Stimulated activated CD8-positive, alpha-beta memory T cell treated with anti-CD3 and anti-CD28 coated beads, Interleukin-15, amount 100 ng/mL, for 1 hour (primary cell): Measurements from ENCODE around the gene POFUT1.
"Not testable (repeated sequence)": the region's sequence is repeated elsewhere in the genome, so short reads cannot be mapped to it uniquely, and the experiment has no call there.

Experiments used
- DNase-seq: peaks from one replicate; pipeline ENCODE4 v3.0.0-alpha.2; 2020; ENCODE audit warnings: low read depth

Gene POFUT1

DNA sequence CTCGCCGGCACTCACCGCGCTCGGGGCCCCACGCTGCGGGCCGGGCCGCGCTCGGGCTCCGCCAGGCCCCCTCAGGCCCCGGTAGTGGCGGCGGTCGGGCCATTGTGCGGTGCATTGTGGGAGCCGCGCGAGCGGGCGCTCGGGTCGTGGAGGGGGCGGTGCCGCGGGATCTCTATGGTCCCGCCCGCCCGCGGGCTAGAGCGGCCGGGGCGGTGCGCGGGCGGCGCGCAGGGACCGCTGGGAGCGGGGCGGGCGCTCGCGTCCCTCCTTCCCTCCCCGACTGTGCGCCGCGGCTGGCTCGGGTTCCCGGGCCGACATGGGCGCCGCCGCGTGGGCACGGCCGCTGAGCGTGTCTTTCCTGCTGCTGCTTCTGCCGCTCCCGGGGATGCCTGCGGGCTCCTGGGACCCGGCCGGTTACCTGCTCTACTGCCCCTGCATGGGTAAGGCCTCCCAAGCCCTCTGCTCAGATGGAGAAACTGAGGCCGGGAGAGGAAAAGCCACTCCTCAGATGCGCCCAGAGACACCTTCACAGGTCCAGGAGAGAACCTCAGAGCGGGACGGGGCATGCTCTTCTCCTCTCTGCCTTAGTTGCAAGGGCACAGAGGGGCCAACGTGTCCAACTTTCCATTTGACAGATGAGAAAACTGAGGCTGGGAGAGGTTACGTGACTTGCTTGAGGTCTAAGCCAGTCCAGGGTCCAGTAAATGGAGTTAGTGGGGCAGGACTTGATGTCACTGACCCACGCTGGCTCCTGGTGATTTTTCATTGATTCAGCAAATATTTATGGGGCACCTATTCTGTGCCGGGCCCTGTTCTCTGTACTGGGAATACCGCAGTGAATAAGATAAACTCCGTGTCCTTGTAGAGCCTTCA lies at the start of gene POFUT1, which contains the start of gene PLAGL2:
POFUT1 (plus strand) TSS at position 255 of the 873 bp plus-strand sequence; CDS start at position 317, 62 bp downstream.
PLAGL2 (minus strand) TSS at position 118 of the 873 bp plus-strand sequence. CDS start 5,565 bp downstream, outside the sequence.
- peak; percentile 71 for DNase-seq

DNA sequence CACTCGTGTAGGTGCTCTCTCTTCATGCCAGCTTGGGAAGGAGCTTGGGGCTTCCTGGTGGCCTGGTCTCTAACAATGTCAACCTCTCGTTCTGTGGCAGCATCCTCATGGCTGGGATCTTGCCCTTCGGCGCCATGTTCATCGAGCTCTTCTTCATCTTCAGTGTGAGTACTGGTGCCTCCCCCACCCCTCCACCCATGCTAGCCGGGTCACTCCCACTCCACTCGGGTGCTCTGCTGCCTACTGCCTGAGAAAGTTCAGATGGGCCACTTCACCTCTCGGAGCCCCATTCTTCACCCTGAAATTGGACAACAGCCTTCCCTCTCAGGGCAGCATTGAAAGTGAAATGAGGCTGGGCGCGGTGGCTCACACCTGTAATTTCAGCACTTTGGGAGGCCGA lies 49.3 kb upstream of the POFUT1 start:
- no peak for DNase-seq

DNA sequence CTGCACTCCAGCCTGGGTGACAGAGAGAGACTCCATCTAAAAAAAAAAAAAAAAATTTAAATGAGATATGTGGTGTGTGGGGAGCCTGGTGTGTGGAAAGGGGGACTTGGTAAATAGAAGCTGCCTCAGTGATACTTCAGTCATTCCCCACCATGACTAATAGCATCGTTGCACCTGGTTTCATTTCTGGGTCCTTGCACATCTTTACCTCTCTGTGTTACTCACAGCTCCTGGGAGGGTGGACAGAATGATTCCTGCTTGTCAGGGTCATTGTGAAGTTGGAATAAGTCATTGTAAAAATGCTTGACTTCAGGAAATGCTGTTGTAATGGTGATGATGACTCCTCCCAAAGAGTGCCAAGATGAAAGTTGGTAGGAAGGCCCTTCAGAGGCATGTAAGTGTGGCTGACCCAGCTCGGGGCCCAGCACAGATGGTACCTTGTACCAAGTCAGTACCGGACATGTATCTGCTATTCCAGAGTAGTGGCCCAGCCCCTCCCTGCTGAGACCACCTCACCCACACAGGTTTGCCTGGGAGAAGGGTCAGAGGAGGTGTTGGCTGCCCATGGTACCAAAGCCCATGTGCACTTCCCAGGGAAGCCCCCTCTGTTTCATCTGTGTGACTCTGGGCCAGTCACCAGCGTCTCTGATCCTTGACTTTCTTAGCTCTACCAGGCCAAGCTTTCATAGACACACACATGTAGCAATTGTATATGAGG lies 48.6 kb upstream of the POFUT1 start:
- no peak for DNase-seq

DNA sequence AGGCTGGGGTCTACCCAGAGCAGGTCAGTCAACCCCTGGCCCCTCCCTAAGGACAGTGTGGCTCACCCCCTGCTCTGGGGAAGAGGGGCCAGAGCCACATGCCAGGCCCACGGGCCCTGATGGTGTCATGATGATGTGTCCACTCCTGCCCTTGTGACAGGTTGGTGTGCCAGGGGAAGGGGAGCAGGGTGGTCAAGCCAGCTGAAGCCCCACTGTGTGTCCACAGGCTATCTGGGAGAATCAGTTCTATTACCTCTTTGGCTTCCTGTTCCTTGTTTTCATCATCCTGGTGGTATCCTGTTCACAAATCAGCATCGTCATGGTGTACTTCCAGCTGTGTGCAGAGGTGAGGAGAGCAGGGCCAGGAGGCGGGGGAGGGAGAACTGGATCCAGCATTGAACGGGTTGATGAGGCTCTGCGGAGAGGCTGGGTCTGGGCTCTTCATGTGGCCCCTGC lies 47.9 kb upstream of the POFUT1 start:
- no peak for DNase-seq

DNA sequence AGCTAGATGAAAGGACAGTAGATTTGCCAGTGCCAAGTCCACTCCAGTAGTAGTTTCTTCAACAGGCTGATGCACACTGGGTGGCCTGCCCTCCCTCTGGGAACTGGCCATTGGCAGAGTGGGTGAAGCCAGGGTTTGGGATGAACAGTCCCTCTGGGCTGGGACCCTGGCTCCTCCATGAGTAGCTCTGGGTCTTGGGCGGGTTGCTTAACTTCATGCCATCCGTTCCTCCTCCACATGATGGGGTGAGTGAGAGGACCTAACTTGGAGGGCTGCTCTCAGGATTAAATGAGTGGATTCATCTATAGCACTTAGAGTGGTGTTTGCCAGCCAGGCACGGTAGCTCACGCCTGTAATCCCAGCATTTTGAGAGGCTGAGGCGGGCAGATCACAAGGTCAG lies 47.3 kb upstream of the POFUT1 start:
- no peak for DNase-seq

DNA sequence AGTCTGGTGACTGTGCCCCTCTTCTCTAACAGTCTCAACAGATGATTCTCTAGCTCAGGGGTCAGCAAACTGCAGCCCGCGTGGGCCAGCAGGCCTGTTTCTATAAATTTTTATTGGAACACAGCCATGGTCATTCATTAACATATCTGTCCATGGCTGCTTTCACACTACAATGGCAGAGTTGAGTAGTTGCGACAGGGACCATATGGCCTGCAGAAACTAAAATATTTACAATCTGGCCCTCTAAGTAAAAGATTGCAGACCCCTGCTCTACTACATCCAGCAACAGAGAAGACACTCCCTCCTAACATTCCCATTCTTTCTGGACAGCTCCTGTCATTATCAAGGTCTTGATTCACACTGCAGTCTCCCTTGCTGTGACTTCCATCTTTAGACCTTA lies 45.3 kb upstream of the POFUT1 start:
- DNase-seq = no peak

DNA sequence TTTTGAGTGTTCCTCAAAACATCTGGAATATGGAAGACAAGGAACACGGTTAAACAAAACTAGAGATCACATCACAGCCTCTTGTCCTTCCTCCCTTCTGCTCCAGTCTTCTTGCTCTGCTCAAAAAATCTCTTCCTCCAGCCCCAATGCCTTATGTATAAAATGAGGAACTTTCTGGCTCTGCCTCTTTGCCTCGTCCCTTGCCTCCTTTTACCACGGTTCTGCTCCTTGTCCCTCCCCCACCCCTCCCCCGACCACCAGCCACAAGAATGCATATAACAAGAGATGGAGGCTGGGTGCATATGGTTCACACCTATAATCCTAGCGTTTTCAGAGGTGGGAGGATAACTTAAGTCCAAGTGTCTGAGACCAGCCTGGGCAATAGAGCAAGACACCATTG lies 43.7 kb upstream of the POFUT1 start:
- DNase-seq = no peak

DNA sequence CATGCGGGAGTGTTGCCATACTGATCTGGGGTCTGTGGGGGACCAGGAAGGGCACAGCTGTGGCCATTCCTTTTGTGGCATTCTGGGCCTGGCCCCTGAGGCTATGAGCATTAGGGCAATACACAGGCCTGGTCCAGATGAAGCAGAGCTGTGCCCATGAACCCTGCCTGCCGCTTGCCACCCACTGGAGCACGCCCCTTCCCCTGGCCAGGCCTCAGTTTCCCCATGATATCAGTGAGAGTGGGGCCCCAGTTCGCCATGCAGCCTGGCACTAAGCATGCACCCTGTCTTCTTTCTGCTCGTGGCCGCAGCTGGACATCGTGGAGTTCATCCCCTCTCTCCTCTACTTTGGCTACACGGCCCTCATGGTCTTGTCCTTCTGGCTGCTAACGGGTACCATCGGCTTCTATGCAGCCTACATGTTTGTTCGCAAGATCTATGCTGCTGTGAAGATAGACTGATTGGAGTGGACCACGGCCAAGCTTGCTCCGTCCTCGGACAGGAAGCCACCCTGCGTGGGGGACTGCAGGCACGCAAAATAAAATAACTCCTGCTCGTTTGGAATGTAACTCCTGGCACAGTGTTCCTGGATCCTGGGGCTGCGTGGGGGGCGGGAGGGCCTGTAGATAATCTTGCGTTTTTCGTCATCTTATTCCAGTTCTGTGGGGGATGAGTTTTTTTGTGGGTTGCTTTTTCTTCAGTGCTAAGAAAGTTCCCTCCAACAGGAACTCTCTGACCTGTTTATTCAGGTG lies 42.5 kb upstream of the POFUT1 start:
- no peak for DNase-seq

DNA sequence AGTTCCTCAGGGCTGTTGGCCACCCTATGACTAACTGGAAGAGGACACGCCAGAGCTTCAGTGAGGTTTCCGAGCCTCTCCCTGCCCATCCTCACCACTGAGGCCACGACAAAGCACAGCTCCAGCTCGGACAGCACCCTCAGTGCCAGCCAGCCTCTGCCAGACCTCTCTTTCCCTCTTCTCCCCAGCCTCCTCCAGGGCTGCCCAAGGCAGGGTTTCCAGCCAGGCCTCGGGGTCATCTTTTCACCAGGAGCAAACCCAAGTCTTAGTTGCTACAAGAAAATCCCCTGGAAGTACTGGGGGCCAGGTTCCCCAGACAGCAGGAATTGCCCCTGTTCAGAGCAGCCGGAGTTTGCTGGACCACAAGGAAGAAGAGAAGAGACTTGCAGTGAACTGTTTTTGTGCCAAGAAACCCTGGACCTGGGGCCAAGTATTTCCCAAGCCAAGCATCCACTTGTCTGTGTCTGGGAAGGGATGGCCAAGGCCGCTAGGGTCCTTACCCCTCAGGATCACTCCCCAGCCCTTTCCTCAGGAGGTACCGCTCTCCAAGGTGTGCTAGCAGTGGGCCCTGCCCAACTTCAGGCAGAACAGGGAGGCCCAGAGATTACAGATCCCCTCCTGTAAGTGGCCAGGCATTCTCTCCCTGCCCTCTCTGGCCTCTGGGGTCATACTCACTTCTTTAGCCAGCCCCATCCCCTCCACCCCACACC lies 41.7 kb upstream of the POFUT1 start:
- no peak for DNase-seq

DNA sequence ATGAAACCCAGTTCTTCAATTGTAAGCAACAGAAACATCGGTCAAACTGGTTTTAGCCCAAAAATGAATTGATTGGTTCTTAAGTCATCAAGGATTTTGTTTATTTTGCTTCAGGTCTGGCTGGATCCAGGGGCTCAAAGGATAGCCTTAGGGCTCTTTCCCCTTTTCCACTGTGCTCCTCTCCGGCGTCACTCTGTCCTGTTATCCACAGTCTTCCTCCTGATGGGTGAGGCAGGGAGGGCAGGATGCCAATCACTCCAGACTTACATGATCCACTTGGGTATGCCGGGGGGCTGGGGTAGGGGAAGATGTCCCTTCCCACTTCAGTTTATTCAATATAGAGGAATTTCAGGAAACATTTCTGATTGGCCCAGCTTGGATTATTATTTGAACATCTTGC lies 40.1 kb upstream of the POFUT1 start:
- DNase-seq = no peak

DNA sequence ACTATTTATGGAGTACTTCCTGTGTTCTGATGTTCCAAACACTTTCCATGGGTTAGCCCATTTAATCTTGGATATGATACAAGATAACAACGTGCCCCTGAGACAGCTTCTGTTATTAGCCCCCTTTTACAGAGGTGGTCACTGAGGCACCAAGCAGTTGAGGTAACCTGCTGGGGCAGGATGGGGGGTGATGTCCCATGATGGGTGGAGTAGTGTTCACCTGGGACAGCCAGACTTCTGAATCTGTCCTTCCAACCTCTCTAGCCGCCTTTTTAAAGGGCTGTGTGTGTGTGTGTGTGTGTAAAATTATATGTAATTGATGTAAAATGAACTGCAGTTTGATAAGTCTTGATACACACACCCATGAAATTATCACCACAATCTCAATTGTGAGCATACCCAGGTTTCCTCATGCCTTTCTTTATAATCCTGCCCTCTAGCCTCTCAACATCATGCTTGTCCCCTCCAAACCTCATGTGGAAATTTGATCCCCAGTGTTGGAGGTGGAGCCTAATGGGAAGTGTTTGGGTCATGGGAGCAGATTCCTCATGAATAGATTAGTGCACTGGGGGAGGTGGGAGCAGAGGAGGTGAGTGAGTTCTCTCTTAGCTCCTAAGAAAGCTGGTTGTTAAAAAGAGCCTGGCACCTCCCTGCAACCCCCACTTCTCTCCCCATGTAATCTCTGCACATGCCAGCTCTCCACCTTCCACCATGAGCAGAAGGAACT lies 39.3 kb upstream of the POFUT1 start:
- DNase-seq = no peak

DNA sequence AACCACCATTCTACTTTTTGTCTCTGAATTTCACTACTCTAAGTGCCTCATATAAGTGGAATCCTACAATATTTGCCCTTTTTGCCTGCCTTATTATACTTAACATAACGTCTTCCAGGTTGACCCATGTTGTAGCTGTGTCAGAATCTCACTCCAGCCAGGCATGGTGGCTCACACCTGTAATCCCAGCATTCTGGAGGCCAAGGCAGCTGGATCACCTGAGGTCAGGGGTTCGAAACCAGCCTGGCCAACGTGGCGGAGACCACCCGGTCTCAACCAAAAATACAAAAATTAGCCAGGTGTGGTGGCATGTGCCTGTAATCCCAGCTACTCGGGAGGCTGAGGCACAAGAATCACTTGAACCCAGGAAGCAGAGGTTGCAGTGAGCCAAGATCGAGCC lies 30.0 kb upstream of the POFUT1 start:
- DNase-seq = not testable (repeated sequence)

DNA sequence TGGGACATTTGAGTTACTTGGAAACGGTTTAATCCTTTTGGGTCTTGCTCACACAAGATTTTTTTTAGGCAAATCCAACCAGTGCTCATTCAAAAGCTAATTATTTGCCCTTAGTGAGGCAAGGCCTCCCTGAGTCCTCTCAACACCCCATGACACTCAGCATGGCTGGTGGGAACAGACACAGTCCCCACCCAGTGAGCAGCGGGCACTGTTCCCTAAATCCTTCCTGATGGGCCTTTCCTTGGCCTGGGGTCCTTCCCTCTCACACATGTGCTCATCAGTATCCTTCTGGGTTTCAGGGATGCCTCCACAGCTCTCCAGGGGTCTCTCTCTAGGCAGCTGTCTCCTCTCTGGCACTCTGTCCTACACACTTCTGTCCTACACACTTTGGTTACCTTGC lies 28.2 kb upstream of the POFUT1 start:
- DNase-seq = no peak

DNA sequence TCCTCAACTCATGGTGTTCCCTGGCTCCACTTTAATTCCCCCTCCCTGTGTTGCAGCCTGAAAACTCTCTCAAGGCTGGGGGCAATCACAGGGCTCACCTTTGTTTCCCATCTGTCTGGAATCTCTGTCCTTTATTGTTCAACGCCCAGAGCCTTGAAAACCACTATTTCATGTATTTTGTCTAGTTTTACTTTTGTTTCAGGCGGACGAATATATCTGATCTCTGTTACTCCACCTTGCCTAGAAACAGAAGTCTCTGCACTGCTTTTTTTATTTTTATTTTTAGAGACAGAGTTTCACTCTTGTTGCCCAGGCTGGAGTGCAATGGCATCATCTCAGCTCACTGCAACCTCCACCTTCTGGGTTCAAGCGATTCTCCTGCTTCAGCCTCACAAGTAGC lies 27.7 kb upstream of the POFUT1 start:
- DNase-seq = no peak

DNA sequence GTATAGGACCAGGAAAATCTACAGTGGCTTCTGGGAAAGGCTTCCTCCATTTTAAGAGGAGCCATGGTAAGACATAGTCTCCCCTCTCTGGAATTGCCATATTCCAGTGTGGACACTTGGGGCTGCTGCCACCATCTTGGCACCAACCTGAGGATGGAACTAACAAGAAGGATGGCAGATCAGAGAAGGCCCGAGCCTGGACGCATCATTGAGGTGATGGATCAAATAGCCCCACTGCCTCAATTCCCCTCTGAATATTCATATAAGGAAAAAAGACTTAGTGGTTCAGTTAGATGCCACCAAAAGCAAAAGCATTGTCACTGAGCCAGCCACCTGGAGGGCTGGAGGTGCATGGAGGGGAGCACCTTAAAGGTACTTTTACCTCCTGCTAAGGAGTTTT lies 26.1 kb upstream of the POFUT1 start:
- DNase-seq = no peak

DNA sequence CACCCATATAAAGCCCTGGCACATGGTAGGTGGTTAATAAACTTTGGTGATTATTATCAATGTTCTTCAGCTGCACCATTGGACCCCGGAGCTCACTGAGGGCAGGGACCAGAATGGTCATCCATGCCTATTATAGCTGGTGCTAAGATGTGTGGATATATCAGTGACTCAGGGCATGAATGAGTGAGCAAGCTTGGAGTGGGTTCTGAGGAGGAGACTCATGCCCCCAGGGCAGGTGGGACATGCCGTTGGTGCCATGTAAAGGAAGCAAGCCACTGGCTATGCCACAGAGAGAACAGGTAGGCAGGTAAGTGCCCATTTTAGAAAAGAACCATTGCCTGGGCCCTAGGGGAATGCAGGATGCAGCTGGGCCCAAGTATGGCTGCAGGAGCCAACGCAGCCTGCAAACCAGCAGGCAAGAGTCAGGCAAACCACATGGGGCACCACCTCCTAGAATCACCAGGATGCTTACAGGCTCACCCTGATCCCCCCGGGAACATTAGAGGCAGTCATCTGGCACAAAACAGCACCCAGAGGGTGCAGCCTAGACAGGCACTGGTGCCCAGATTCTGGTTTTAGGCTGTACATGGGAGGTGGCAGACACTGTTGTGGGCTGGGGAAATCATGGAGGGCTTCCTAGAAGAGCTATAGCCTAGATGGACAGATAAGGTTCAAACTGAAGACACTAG lies 23.6 kb upstream of the POFUT1 start:
- DNase-seq = no peak

DNA sequence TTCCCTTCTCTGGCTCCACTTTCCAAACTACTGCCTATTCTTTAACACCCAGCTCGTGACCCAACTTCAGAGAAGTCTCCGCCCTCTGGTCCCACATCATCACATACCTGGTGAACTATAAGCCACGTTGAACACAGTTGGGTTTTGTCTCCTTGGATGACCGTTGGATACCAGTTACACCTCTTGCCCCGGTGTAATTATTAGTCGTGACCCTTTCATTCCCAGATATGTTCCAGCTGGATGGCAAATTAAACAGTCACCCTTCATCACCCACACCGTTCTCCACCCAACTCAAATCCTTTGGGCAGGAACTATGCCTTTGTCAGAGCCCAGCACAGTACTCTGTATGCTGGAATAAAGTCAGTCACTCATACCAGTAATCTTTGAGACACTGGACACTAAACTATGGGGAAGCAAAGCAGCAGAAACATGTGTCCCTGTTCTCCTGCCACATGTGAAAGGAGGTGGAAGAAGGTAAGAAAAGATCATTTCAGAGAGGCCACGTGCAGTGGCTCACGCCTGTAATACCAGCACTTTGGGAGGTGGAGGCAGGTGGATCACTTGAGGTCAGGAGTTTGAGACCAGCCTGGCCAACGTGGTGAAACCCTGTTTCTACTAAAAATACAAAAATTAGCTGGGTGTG lies 22.6 kb upstream of the POFUT1 start:
- DNase-seq = no peak

DNA sequence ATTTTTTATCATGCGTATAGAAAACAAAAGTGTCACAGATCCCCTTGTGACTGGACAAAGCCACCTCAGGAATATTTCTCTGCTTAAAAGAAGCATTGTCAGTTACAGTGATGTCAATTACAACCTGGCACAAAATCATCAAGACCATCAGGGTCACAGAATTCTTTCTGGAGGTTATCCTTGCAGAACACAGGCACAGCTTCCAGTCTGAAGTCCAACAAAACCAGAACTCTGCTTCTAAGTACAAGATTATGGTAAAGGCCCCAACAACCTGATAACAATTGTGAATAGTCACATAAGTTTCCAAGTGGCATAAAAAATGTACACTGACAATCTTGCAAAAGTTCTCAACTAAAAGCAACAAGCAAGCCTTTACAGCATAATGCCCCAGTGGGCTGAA lies 21.2 kb upstream of the POFUT1 start:
- DNase-seq = no peak

DNA sequence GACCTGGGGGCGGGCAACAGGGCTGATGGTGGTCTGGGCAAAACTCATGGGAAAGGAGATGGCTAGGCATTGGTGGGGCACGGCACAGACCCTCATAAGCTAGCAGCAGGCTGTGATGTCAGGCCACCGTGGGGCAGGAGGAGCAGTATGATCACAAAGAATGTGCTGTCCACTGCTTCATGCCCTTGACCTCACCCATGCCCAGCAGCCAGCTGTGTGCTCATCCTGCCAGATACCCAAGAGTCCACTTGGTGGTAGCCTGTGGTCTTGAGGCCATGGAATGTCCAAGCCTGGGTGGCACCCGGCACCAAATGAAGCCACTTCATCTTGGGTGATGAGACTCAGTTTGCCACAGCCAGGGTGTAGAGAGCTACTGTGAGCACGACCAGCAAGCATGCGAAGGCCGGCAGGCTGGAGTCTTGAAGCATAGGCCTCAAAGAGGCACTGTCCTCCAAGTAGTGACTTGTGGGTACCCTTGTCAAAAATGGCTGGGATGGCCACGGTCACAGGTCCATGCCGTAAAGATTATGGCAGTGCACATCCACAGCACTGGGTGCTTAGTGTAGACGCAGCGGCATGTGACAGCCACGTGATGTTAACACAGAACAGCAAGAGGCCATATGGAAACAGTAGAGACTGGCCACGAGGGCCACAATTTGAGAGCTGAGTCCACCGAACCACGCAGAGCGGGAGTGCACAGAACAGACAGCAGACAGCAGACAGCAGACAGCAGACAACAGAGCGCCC lies 19.1 kb upstream of the POFUT1 start:
- no peak for DNase-seq

DNA sequence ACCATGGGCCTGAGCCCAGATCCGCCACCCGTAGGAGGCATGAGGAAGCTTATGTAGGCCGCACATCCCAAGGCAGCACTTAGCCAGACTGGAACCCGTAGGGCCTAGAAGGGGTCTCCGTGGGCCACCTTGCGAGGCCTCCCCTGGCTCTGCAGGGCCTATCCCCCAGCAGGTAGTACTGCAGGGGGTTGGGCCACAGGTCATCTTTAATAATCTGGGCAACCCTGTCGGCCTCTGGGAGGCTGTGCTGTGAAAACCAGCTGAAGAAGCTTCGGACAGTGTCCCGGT lies 18.6 kb upstream of the POFUT1 start:
- no peak for DNase-seq
